Measurements from ENCODE around the gene YLPM1.

The YLPM1 gene

GRCh38 chr14:74864198-74864597 is 101.1 kb downstream of the YLPM1 start:
- no peak for DNase-seq (ENCODE audit: low spot score)

GRCh38 chr14:74865156-74865555 is 102.0 kb downstream of the YLPM1 start:
- Histone ChIP-seq H3K4me3 (ENCODE audit: severe bottlenecking) (no peak overlapping the region), H3K4me1 (ENCODE audit: insufficient read depth, poor library complexity, severe bottlenecking) (no peaks in the 10 kb centered on the region), H3K27ac (ENCODE audit: poor library complexity, severe bottlenecking) (no peak overlapping the region), H3K27me3 (ENCODE audit: insufficient read depth, poor library complexity, severe bottlenecking) (no peaks in the 10 kb centered on the region), H3K36me3 (ENCODE audit: low read depth) (no peaks in the 10 kb centered on the region), H3K9me3 (ENCODE audit: severe bottlenecking) (no peaks in the 10 kb centered on the region)
- ATAC-seq (ENCODE audit: low read depth) (no peak), DNase-seq (ENCODE audit: low spot score) (no peak)
- no peak for TF ChIP-seq CTCF (IDR thresholded peaks at IDR 0.05; ENCODE audit: poor library complexity, severe bottlenecking)

More at GRCh38 chr14:74864198-74864597, 101.1 kb downstream of the YLPM1 start:
- Histone ChIP-seq H3K27me3 (ENCODE audit: insufficient read depth, poor library complexity, severe bottlenecking) (no peaks in the 10 kb centered on the region), H3K36me3 (ENCODE audit: low read depth) (no peaks in the 10 kb centered on the region), H3K4me1 (ENCODE audit: insufficient read depth, poor library complexity, severe bottlenecking) (no peaks in the 10 kb centered on the region), H3K27ac (ENCODE audit: poor library complexity, severe bottlenecking) (no peak overlapping the region), H3K9me3 (ENCODE audit: severe bottlenecking) (no peaks in the 10 kb centered on the region), H3K4me3 (ENCODE audit: severe bottlenecking) (no peak overlapping the region)
- TF ChIP-seq CTCF (IDR thresholded peaks at IDR 0.05; ENCODE audit: poor library complexity, severe bottlenecking) = no peak
- ATAC-seq (ENCODE audit: low read depth) = no peak

- no peak for TF ChIP-seq CTCF (IDR thresholded peaks at IDR 0.05; ENCODE audit: poor library complexity, severe bottlenecking)
These were observed 103.7 kb downstream of the YLPM1 start for GRCh38 chr14:74866708-74867389.

GRCh38 chr14:74867673-74868072 is 104.6 kb downstream of the YLPM1 start:
- no peak for TF ChIP-seq CTCF (IDR thresholded peaks at IDR 0.05; ENCODE audit: poor library complexity, severe bottlenecking)
- no peaks in the 10 kb centered on the region for H3K4me1 ChIP-seq (ENCODE audit: insufficient read depth, poor library complexity, severe bottlenecking)
- H3K27me3 ChIP-seq (ENCODE audit: insufficient read depth, poor library complexity, severe bottlenecking) = no peaks in the 10 kb centered on the region
- H3K4me3 ChIP-seq (ENCODE audit: severe bottlenecking) = no peak overlapping the region
- no peak overlapping the region for H3K27ac ChIP-seq (ENCODE audit: poor library complexity, severe bottlenecking)
- DNase-seq (ENCODE audit: low spot score) = no peak
- no peak for ATAC-seq (ENCODE audit: low read depth)
- no peaks in the 10 kb centered on the region for H3K36me3 ChIP-seq (ENCODE audit: low read depth)
- no peaks in the 10 kb centered on the region for H3K9me3 ChIP-seq (ENCODE audit: severe bottlenecking)

More at GRCh38 chr14:74866708-74867389, 103.7 kb downstream of the YLPM1 start:
- DNase-seq (ENCODE audit: low spot score) (no peak), ATAC-seq (ENCODE audit: low read depth) (no peak)
- Histone ChIP-seq H3K4me3 (ENCODE audit: severe bottlenecking) (no peak overlapping the region), H3K9me3 (ENCODE audit: severe bottlenecking) (no peaks in the 10 kb centered on the region), H3K4me1 (ENCODE audit: insufficient read depth, poor library complexity, severe bottlenecking) (no peaks in the 10 kb centered on the region), H3K27ac (ENCODE audit: poor library complexity, severe bottlenecking) (no peak overlapping the region), H3K36me3 (ENCODE audit: low read depth) (no peaks in the 10 kb centered on the region), H3K27me3 (ENCODE audit: insufficient read depth, poor library complexity, severe bottlenecking) (no peaks in the 10 kb centered on the region)

GRCh38 chr14:74868739-74869138 is 105.6 kb downstream of the YLPM1 start:
- H3K9me3 ChIP-seq (ENCODE audit: severe bottlenecking) = no peaks in the 10 kb centered on the region
- H3K27ac ChIP-seq (ENCODE audit: poor library complexity, severe bottlenecking) = no peak overlapping the region
- no peaks in the 10 kb centered on the region for H3K27me3 ChIP-seq (ENCODE audit: insufficient read depth, poor library complexity, severe bottlenecking)
- no peaks in the 10 kb centered on the region for H3K36me3 ChIP-seq (ENCODE audit: low read depth)
- H3K4me1 ChIP-seq (ENCODE audit: insufficient read depth, poor library complexity, severe bottlenecking) = no peaks in the 10 kb centered on the region
- ATAC-seq (ENCODE audit: low read depth) = no peak
- no peak for DNase-seq (ENCODE audit: low spot score)
- no peak overlapping the region for H3K4me3 ChIP-seq (ENCODE audit: severe bottlenecking)
- no peak for TF ChIP-seq CTCF (IDR thresholded peaks at IDR 0.05; ENCODE audit: poor library complexity, severe bottlenecking)

Measured in RWPE2 (cell line).